ENCODE measurements around the gene DAB2IP. TPM values are rescaled to one million over a fixed set of nuclear protein-coding genes. Genes with fewer than 3 reads are reported as not detected.

The DAB2IP gene
- polyA plus RNA-seq, 4 donors, result 13.8 to 39.0 (median 28.3) TPM

GRCh38 chr9:121658166-121658565 lies 6.7 kb downstream of the DAB2IP start:
- WGBS, 3 donors, result 69 to 81% (median 77%) methylated on average over 12 of the region's 12 CpGs
- no peak overlapping the region for H3K4me3 ChIP-seq (ENCODE audit: low read depth in 1 of 3, low read length in 3 of 3)
- peaks cover 0 to 45% (median 0%) of the 10 kb centered on the region in 3 donors for H3K36me3 ChIP-seq (ENCODE audit: control insufficient read depth in 3 of 3, insufficient read depth in 2 of 3, low read depth in 1 of 3, low read length in 3 of 3)
- H3K4me1 ChIP-seq (ENCODE audit: control insufficient read depth in 3 of 3, insufficient read depth in 2 of 3, low read depth in 1 of 3, low read length in 2 of 3), result peaks cover 0 to 31% (median 0%) of the 10 kb centered on the region in 3 donors
- FAIRE-seq (no peak), DNase-seq (no peak)
- H3K27me3 ChIP-seq (ENCODE audit: control insufficient read depth in 3 of 3, insufficient read depth in 3 of 3, low read length in 3 of 3), result no peaks in the 10 kb centered on the region
- peak overlapping the region in 2 of 3 donors; percentile 5 to 9 for H3K27ac ChIP-seq (ENCODE audit: low read depth in 1 of 3, low read length in 2 of 3)
- no peaks in the 10 kb centered on the region for H3K9me3 ChIP-seq (ENCODE audit: control insufficient read depth in 2 of 2, insufficient read depth in 1 of 2, low read depth in 1 of 2, low read length in 1 of 2)

GRCh38 chr9:121658591-121658990 lies 7.2 kb downstream of the DAB2IP start:
- Histone ChIP-seq H3K27ac (ENCODE audit: low read depth in 1 of 3, low read length in 2 of 3) (no peak overlapping the region), H3K4me1 (ENCODE audit: control insufficient read depth in 3 of 3, insufficient read depth in 2 of 3, low read depth in 1 of 3, low read length in 2 of 3) (peaks cover 0 to 26% (median 0%) of the 10 kb centered on the region in 3 donors), H3K36me3 (ENCODE audit: control insufficient read depth in 3 of 3, insufficient read depth in 2 of 3, low read depth in 1 of 3, low read length in 3 of 3) (peaks cover 0 to 45% (median 0%) of the 10 kb centered on the region in 3 donors), H3K9me3 (ENCODE audit: control insufficient read depth in 2 of 2, insufficient read depth in 1 of 2, low read depth in 1 of 2, low read length in 1 of 2) (no peaks in the 10 kb centered on the region), H3K4me3 (ENCODE audit: low read depth in 1 of 3, low read length in 3 of 3) (no peak overlapping the region), H3K27me3 (ENCODE audit: control insufficient read depth in 3 of 3, insufficient read depth in 3 of 3, low read length in 3 of 3) (no peaks in the 10 kb centered on the region)
- WGBS, 3 donors, result 89 to 91% (median 90%) methylated on average over 10 of the region's 10 CpGs
- DNase-seq (no peak), FAIRE-seq (no peak)

GRCh38 chr9:121660367-121660766 lies 8.9 kb downstream of the DAB2IP start:
- Histone ChIP-seq H3K36me3 (ENCODE audit: control insufficient read depth in 3 of 3, insufficient read depth in 2 of 3, low read depth in 1 of 3, low read length in 3 of 3) (peaks cover 0 to 40% (median 0%) of the 10 kb centered on the region in 3 donors), H3K4me1 (ENCODE audit: control insufficient read depth in 3 of 3, insufficient read depth in 2 of 3, low read depth in 1 of 3, low read length in 2 of 3) (peaks cover 0 to 12% (median 0%) of the 10 kb centered on the region in 3 donors), H3K27me3 (ENCODE audit: control insufficient read depth in 3 of 3, insufficient read depth in 3 of 3, low read length in 3 of 3) (no peaks in the 10 kb centered on the region), H3K9me3 (ENCODE audit: control insufficient read depth in 2 of 2, insufficient read depth in 1 of 2, low read depth in 1 of 2, low read length in 1 of 2) (no peaks in the 10 kb centered on the region), H3K27ac (ENCODE audit: low read depth in 1 of 3, low read length in 2 of 3) (no peak overlapping the region), H3K4me3 (ENCODE audit: low read depth in 1 of 3, low read length in 3 of 3) (no peak overlapping the region)
- no peak for DNase-seq
- 79 to 83% (median 83%) methylated on average over 6 of the region's 6 CpGs for WGBS, 3 donors
- FAIRE-seq, result no peak

GRCh38 chr9:121660876-121661275 lies 9.4 kb downstream of the DAB2IP start:
- H3K9me3 ChIP-seq (ENCODE audit: control insufficient read depth in 2 of 2, insufficient read depth in 1 of 2, low read depth in 1 of 2, low read length in 1 of 2), result no peaks in the 10 kb centered on the region
- no peak overlapping the region for H3K27ac ChIP-seq (ENCODE audit: low read depth in 1 of 3, low read length in 2 of 3)
- WGBS, 3 donors, result 79 to 81% (median 80%) methylated on average over 8 of the region's 8 CpGs
- no peaks in the 10 kb centered on the region for H3K27me3 ChIP-seq (ENCODE audit: control insufficient read depth in 3 of 3, insufficient read depth in 3 of 3, low read length in 3 of 3)
- DNase-seq (no peak), FAIRE-seq (no peak)
- no peak overlapping the region for H3K4me3 ChIP-seq (ENCODE audit: low read depth in 1 of 3, low read length in 3 of 3)
- H3K36me3 ChIP-seq (ENCODE audit: control insufficient read depth in 3 of 3, insufficient read depth in 2 of 3, low read depth in 1 of 3, low read length in 3 of 3), result peaks cover 0 to 35% (median 0%) of the 10 kb centered on the region in 3 donors
- H3K4me1 ChIP-seq (ENCODE audit: control insufficient read depth in 3 of 3, insufficient read depth in 2 of 3, low read depth in 1 of 3, low read length in 2 of 3), result peaks cover 0 to 11% (median 0%) of the 10 kb centered on the region in 3 donors

GRCh38 chr9:121661328-121661727 lies 9.9 kb downstream of the DAB2IP start:
- WGBS, 3 donors, result 81 to 90% (median 89%) methylated on average over 5 of the region's 5 CpGs
- H3K27me3 ChIP-seq (ENCODE audit: control insufficient read depth in 3 of 3, insufficient read depth in 3 of 3, low read length in 3 of 3), result no peaks in the 10 kb centered on the region
- H3K36me3 ChIP-seq (ENCODE audit: control insufficient read depth in 3 of 3, insufficient read depth in 2 of 3, low read depth in 1 of 3, low read length in 3 of 3), result peaks cover 0 to 32% (median 0%) of the 10 kb centered on the region in 3 donors
- H3K4me3 ChIP-seq (ENCODE audit: low read depth in 1 of 3, low read length in 3 of 3), result no peak overlapping the region
- peaks cover 0 to 10% (median 0%) of the 10 kb centered on the region in 3 donors for H3K4me1 ChIP-seq (ENCODE audit: control insufficient read depth in 3 of 3, insufficient read depth in 2 of 3, low read depth in 1 of 3, low read length in 2 of 3)
- H3K9me3 ChIP-seq (ENCODE audit: control insufficient read depth in 2 of 2, insufficient read depth in 1 of 2, low read depth in 1 of 2, low read length in 1 of 2), result no peaks in the 10 kb centered on the region
- no peak overlapping the region for H3K27ac ChIP-seq (ENCODE audit: low read depth in 1 of 3, low read length in 2 of 3)
- no peak for FAIRE-seq
- no peak for DNase-seq

- no peak for FAIRE-seq
- peak overlapping the region in 1 of 3 donors; percentile 9 for H3K27ac ChIP-seq (ENCODE audit: low read depth in 1 of 3, low read length in 2 of 3)
- H3K9me3 ChIP-seq (ENCODE audit: control insufficient read depth in 2 of 2, insufficient read depth in 1 of 2, low read depth in 1 of 2, low read length in 1 of 2), result no peaks in the 10 kb centered on the region
- no peak overlapping the region for H3K4me3 ChIP-seq (ENCODE audit: low read depth in 1 of 3, low read length in 3 of 3)
- H3K36me3 ChIP-seq (ENCODE audit: control insufficient read depth in 3 of 3, insufficient read depth in 2 of 3, low read depth in 1 of 3, low read length in 3 of 3), result peaks cover 0 to 23% (median 0%) of the 10 kb centered on the region in 3 donors
- H3K27me3 ChIP-seq (ENCODE audit: control insufficient read depth in 3 of 3, insufficient read depth in 3 of 3, low read length in 3 of 3), result no peaks in the 10 kb centered on the region
- WGBS, 3 donors, result 63 to 75% (median 63%) methylated on average over 3 of the region's 3 CpGs
- peaks cover 0 to 4% (median 0%) of the 10 kb centered on the region in 3 donors for H3K4me1 ChIP-seq (ENCODE audit: control insufficient read depth in 3 of 3, insufficient read depth in 2 of 3, low read depth in 1 of 3, low read length in 2 of 3)
- DNase-seq, result no peak
These were observed 10.9 kb downstream of the DAB2IP start for GRCh38 chr9:121662359-121662758.

- WGBS, 3 donors, result 49 to 62% (median 60%) methylated on average over 11 of the region's 11 CpGs
- Histone ChIP-seq H3K27me3 (ENCODE audit: control insufficient read depth in 3 of 3, insufficient read depth in 3 of 3, low read length in 3 of 3) (no peaks in the 10 kb centered on the region), H3K4me3 (ENCODE audit: low read depth in 1 of 3, low read length in 3 of 3) (no peak overlapping the region), H3K9me3 (ENCODE audit: control insufficient read depth in 2 of 2, insufficient read depth in 1 of 2, low read depth in 1 of 2, low read length in 1 of 2) (no peaks in the 10 kb centered on the region), H3K36me3 (ENCODE audit: control insufficient read depth in 3 of 3, insufficient read depth in 2 of 3, low read depth in 1 of 3, low read length in 3 of 3) (peaks cover 0 to 18% (median 0%) of the 10 kb centered on the region in 3 donors), H3K27ac (ENCODE audit: low read depth in 1 of 3, low read length in 2 of 3) (peak overlapping the region in 1 of 3 donors; percentile 9), H3K4me1 (ENCODE audit: control insufficient read depth in 3 of 3, insufficient read depth in 2 of 3, low read depth in 1 of 3, low read length in 2 of 3) (peaks cover 0 to 4% (median 0%) of the 10 kb centered on the region in 3 donors)
- no peak for FAIRE-seq
- DNase-seq, result peak in 1 of 2 donors; percentile 16
These were observed 11.6 kb downstream of the DAB2IP start for GRCh38 chr9:121662891-121663580.

GRCh38 chr9:121663591-121663990 lies 12.2 kb downstream of the DAB2IP start:
- Histone ChIP-seq H3K4me3 (ENCODE audit: low read depth in 1 of 3, low read length in 3 of 3) (no peak overlapping the region), H3K36me3 (ENCODE audit: control insufficient read depth in 3 of 3, insufficient read depth in 2 of 3, low read depth in 1 of 3, low read length in 3 of 3) (peaks cover 0 to 21% (median 0%) of the 10 kb centered on the region in 3 donors), H3K9me3 (ENCODE audit: control insufficient read depth in 2 of 2, insufficient read depth in 1 of 2, low read depth in 1 of 2, low read length in 1 of 2) (no peaks in the 10 kb centered on the region), H3K27ac (ENCODE audit: low read depth in 1 of 3, low read length in 2 of 3) (no peak overlapping the region), H3K4me1 (ENCODE audit: control insufficient read depth in 3 of 3, insufficient read depth in 2 of 3, low read depth in 1 of 3, low read length in 2 of 3) (peaks cover 0 to 4% (median 0%) of the 10 kb centered on the region in 3 donors), H3K27me3 (ENCODE audit: control insufficient read depth in 3 of 3, insufficient read depth in 3 of 3, low read length in 3 of 3) (no peaks in the 10 kb centered on the region)
- no peak for FAIRE-seq
- no peak for DNase-seq
- 76 to 77% (median 77%) methylated on average over 7 of the region's 7 CpGs for WGBS, 3 donors
